Body of pancreas (tissue), 4 donors: Measurements from ENCODE around the gene SRGAP1. TPM values are rescaled to one million over a fixed set of nuclear protein-coding genes. Genes with fewer than 3 reads are reported as not detected.

Experiments
- ATAC-seq: fragments of 150-250 bp; one replicate; pipeline ENCODE4 v1.9.1; 2016
- DNase-seq, 4 donors: peaks; one replicate each; pipeline ENCODE4 v3.0.0-alpha.2; 2019
- H3K27ac ChIP-seq, 4 donors: fragments of 200-600 bp; sonication (generic); 1 replicate in 3 of 4; 2 replicates in 1 of 4; pipeline versions ENCODE4 v1.5.1 to v1.6.1; 2016 to 2019; ENCODE audit warnings: mild to moderate bottlenecking in 1 of 4, mixed read lengths in 1 of 4, moderate library complexity in 1 of 4
- H3K27me3 ChIP-seq, 2 donors: fragments of 200-600 bp; sonication (generic); one replicate each; pipeline ENCODE4 v1.6.0; 2016; ENCODE audit warnings: mild to moderate bottlenecking in 1 of 2
- H3K36me3 ChIP-seq, 2 donors: fragments of 200-600 bp; sonication (generic); replicated peaks in 1 of 2; 2 replicates each; pipeline ENCODE4 v1.5.1; 2016; ENCODE audit warnings: low read depth in 2 of 2; ENCODE audit not compliant: insufficient read depth in 1 of 2
- H3K4me1 ChIP-seq: fragments of 200-600 bp; sonication (generic); one replicate; pipeline ENCODE4 v1.6.0; 2016
- H3K4me3 ChIP-seq, 2 donors: fragments of 200-600 bp; sonication (generic); 1 replicate in 1 of 2; 2 replicates in 1 of 2; pipeline ENCODE4 v1.5.1; 2016 to 2019
- H3K9me3 ChIP-seq, 3 donors: fragments of 200-600 bp; sonication (generic); 1 replicate in 2 of 3; 2 replicates in 1 of 3; pipeline ENCODE4 v1.5.1; 2016
- POLR2A ChIP-seq, 3 donors: fragments of 450-650 bp; IDR thresholded peaks; one replicate each; pipeline ENCODE4 v1.6.1; 2016; ENCODE audit warnings: antibody characterized with exemption in 3 of 3, mild to moderate bottlenecking in 2 of 3
- WGBS, 2 donors: methylation state at CpG; one replicate each; pipeline ENCODE4 v1.1.5; 2017; 5-methylcytosine and 5-hydroxymethylcytosine counted together
- intact Hi-C: fragments of 100-400 bp; cut with DNase I; formaldehyde crosslinking; loops from one replicate; pipeline ENCODE4 v1.15.1; 2023
- total RNA-seq, 2 donors: library from RNA; depleted of rRNA; stranded (reverse); fragments of >200 nt; gene quantifications; one replicate each; pipeline ENCODE4 v1.1.0, GENCODE V29; 2016
- TF ChIP-seq, protein P1 (sequence below), 7 experiments: fragments of 450-650 bp in 4 of 7; fragments of 200-600 bp in 3 of 7; sonication (generic) in 3 of 7; IDR thresholded peaks; one replicate each; pipeline ENCODE4 v1.5.1; 2016 to 2019; ENCODE audit warnings: antibody characterized with exemption in 7 of 7

The SRGAP1 gene
- total RNA-seq, 2 donors from 2014 or later: 8.8 to 14.8 TPM

- DNase-seq (no peak), ATAC-seq (no peak)
- no peaks in the 10 kb centered on the region for H3K4me1 ChIP-seq
- H3K9me3 ChIP-seq: no peaks in the 10 kb centered on the region
- intact Hi-C loops: no loop called here
- no peak overlapping the region for H3K4me3 ChIP-seq
- 76 to 84% methylated on average over 2 of the region's 2 CpGs for WGBS, 2 donors
- no peak overlapping the region for H3K27ac ChIP-seq
- H3K36me3 ChIP-seq: no peaks in the 10 kb centered on the region
- TF ChIP-seq, protein P1, sequence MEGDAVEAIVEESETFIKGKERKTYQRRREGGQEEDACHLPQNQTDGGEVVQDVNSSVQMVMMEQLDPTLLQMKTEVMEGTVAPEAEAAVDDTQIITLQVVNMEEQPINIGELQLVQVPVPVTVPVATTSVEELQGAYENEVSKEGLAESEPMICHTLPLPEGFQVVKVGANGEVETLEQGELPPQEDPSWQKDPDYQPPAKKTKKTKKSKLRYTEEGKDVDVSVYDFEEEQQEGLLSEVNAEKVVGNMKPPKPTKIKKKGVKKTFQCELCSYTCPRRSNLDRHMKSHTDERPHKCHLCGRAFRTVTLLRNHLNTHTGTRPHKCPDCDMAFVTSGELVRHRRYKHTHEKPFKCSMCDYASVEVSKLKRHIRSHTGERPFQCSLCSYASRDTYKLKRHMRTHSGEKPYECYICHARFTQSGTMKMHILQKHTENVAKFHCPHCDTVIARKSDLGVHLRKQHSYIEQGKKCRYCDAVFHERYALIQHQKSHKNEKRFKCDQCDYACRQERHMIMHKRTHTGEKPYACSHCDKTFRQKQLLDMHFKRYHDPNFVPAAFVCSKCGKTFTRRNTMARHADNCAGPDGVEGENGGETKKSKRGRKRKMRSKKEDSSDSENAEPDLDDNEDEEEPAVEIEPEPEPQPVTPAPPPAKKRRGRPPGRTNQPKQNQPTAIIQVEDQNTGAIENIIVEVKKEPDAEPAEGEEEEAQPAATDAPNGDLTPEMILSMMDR (IDR thresholded peaks at IDR 0.05): no peak
- no peak for TF ChIP-seq POLR2A (IDR thresholded peaks at IDR 0.05)
- H3K27me3 ChIP-seq: no peaks in the 10 kb centered on the region
These were observed 330.9 kb downstream of the SRGAP1 start for GRCh38 chr12:64175254-64175945.

- Histone ChIP-seq H3K4me1 (no peaks in the 10 kb centered on the region), H3K36me3 (no peaks in the 10 kb centered on the region), H3K9me3 (no peaks in the 10 kb centered on the region), H3K4me3 (no peak overlapping the region), H3K27me3 (no peaks in the 10 kb centered on the region), H3K27ac (no peak overlapping the region)
- WGBS, 2 donors: 78 to 81% methylated on average over 7 of the region's 7 CpGs
- DNase-seq (no peak), ATAC-seq (no peak)
- no peak for TF ChIP-seq POLR2A (IDR thresholded peaks at IDR 0.05)
- TF ChIP-seq, protein P1 (IDR thresholded peaks at IDR 0.05): no peak
- intact Hi-C loops: no loop called here
These were observed 332.5 kb downstream of the SRGAP1 start for GRCh38 chr12:64177001-64177400.

GRCh38 chr12:64178122-64178521, 333.6 kb downstream of the SRGAP1 start:
- ATAC-seq (no peak), DNase-seq (no peak)
- H3K4me1 ChIP-seq: no peaks in the 10 kb centered on the region

DNA sequence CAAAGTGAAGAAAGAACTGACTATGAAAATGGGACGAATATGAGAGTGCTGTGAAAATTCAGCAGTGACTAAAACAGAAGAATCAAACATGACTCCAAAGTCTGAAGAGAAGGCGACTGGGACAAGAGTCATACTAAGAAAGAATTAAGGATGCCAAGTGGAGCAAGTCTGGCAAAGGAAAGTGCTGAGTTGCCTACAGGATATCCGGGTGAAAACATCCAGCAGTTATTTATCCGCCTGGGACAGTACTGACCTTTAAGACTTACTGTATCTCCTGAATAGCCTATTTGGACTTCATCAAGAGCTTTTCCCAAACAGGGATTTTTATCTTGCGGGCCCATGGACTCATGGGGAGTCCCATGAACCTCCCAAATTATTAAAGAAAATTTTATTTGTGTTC, 336.5 kb downstream of the SRGAP1 start:
- Histone ChIP-seq H3K27ac (peak overlapping the region in 1 of 4 donors; percentile 10), H3K27me3 (no peaks in the 10 kb centered on the region), H3K9me3 (no peaks in the 10 kb centered on the region), H3K36me3 (no peaks in the 10 kb centered on the region), H3K4me1 (no peaks in the 10 kb centered on the region), H3K4me3 (no peak overlapping the region)
- DNase-seq (peak in 1 of 4 donors; percentile 32), ATAC-seq (peak; percentile 34)
- no peak for TF ChIP-seq POLR2A (IDR thresholded peaks at IDR 0.05)
- TF ChIP-seq, protein P1 (IDR thresholded peaks at IDR 0.05): no peak
- intact Hi-C loops: loop anchor here (10.0 kb wide), 1 partner anchor 346 kb away; no protein-coding TSS in a partner anchor
- 76 to 78% methylated on average over 5 of the region's 5 CpGs for WGBS, 2 donors

More at GRCh38 chr12:64178122-64178521, 333.6 kb downstream of the SRGAP1 start:
- no peak overlapping the region for H3K4me3 ChIP-seq
- intact Hi-C loops: no loop called here
- H3K27me3 ChIP-seq: no peaks in the 10 kb centered on the region
- no peaks in the 10 kb centered on the region for H3K36me3 ChIP-seq
- TF ChIP-seq POLR2A (IDR thresholded peaks at IDR 0.05): no peak
- TF ChIP-seq, protein P1 (IDR thresholded peaks at IDR 0.05): no peak
- WGBS, 2 donors: 54 to 55% methylated on average over 1 of the region's 1 CpG
- H3K27ac ChIP-seq: no peak overlapping the region
- H3K9me3 ChIP-seq: no peaks in the 10 kb centered on the region
